Suprapubic skin (tissue), 4 donors: ENCODE results near the gene EEFSEC. TPM values are rescaled to one million over a fixed set of nuclear protein-coding genes. Genes with fewer than 3 reads are reported as not detected.
A peak's percentile ranks its signal among the peaks of the same experiment; 100 is the strongest.

Source experiments
- DNase-seq, 2 donors: peaks; one replicate each; pipeline ENCODE4 v3.0.0-alpha.2; 2019; ENCODE audit warnings: low spot score in 2 of 2
- H3K27ac ChIP-seq: fragments of 200-600 bp; sonication (generic); one replicate; pipeline ENCODE4 v1.5.1; 2019
- H3K27me3 ChIP-seq: fragments of 200-600 bp; sonication (generic); one replicate; pipeline ENCODE4 v1.5.1; 2019
- H3K36me3 ChIP-seq: fragments of 200-600 bp; sonication (generic); one replicate; pipeline ENCODE4 v1.5.1; 2019
- H3K4me1 ChIP-seq: fragments of 200-600 bp; sonication (generic); one replicate; pipeline ENCODE4 v1.5.1; 2019
- H3K4me3 ChIP-seq: fragments of 200-600 bp; sonication (generic); one replicate; pipeline ENCODE4 v1.5.1; 2019; ENCODE audit warnings: mild to moderate bottlenecking
- H3K9me3 ChIP-seq: fragments of 200-600 bp; sonication (generic); one replicate; pipeline ENCODE4 v1.5.1; 2019
- CTCF ChIP-seq, 2 donors: fragments of 200-600 bp in 1 of 2; fragments of 450-650 bp in 1 of 2; sonication (generic) in 1 of 2; IDR thresholded peaks; one replicate each; pipeline ENCODE4 v1.5.1; 2016 to 2019; ENCODE audit warnings: antibody characterized with exemption in 2 of 2, mild to moderate bottlenecking in 1 of 2, moderate library complexity in 1 of 2
- EP300 ChIP-seq: sonication (generic); formaldehyde crosslinking; IDR thresholded peaks from one replicate; pipeline ENCODE4 v1.6.1; 2017; ENCODE audit warnings: antibody characterized with exemption
- POLR2A ChIP-seq, 2 donors: fragments of 450-650 bp; IDR thresholded peaks; one replicate each; pipeline ENCODE4 v1.6.1; 2017; ENCODE audit warnings: antibody characterized with exemption in 2 of 2, mild to moderate bottlenecking in 2 of 2, moderate library complexity in 2 of 2
- POLR2AphosphoS5 ChIP-seq, 3 donors: sonication (generic); formaldehyde crosslinking; IDR thresholded peaks; one replicate each; pipeline ENCODE4 v1.6.1; 2017; ENCODE audit warnings: antibody characterized with exemption in 3 of 3
- whole genome bisulfite sequencing: methylation state at CpG from one replicate; pipeline ENCODE4 v1.1.5; 2018; 5-methylcytosine and 5-hydroxymethylcytosine counted together
- total RNA-seq, 4 donors: library from RNA; depleted of rRNA; stranded (reverse); fragments of >200 nt; gene quantifications; one replicate each; pipeline ENCODE4 v1.1.0, GENCODE V29; 2016

Gene EEFSEC
- total RNA-seq, 4 donors from 2014 or later: 14.3 to 19.4 (median 16.7) TPM

- WGBS: 92% methylated on average over 5 of the region's 5 CpGs
- no peaks in the 10 kb centered on the region for H3K9me3 ChIP-seq
- no peak for DNase-seq
- TF ChIP-seq POLR2AphosphoS5 (IDR thresholded peaks at IDR 0.05): no peak
- TF ChIP-seq EP300: no peak
- TF ChIP-seq POLR2A (IDR thresholded peaks at IDR 0.05): no peak
- TF ChIP-seq CTCF (IDR thresholded peaks at IDR 0.05): no peak
- H3K36me3 ChIP-seq: no peaks in the 10 kb centered on the region
- H3K4me1 ChIP-seq: no peaks in the 10 kb centered on the region
- H3K4me3 ChIP-seq: no peak overlapping the region
- no peaks in the 10 kb centered on the region for H3K27me3 ChIP-seq
- H3K27ac ChIP-seq: no peak overlapping the region
Observed at GRCh38 chr3:128311441-128311844, 158.2 kb downstream of the EEFSEC start.

DNA sequence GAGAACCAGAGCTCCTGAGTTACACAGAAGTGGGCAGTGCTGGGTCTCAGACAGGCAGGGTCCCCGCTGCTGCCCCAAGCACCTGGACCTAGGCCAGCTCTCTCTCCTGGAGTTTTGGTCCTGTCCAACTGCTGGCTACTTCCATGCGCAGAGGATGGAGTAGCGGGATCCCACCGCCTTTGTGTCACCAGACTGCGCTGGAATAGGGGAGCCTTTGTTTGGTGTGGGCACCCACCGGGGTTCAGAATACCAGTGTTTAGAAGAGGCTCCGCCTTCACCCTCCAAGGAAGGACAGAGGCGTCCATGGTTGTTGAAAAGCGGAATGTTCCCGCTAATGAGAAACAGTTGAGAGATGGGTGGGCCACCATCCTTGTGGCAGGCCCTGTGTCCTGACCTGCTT lies 159.0 kb downstream of the EEFSEC start:
- no peak for TF ChIP-seq CTCF (IDR thresholded peaks at IDR 0.05)
- TF ChIP-seq POLR2A (IDR thresholded peaks at IDR 0.05): no peak
- no peak for TF ChIP-seq POLR2AphosphoS5 (IDR thresholded peaks at IDR 0.05)
- no peak for TF ChIP-seq EP300
- Histone ChIP-seq H3K4me3 (no peak overlapping the region), H3K4me1 (peaks cover 5% of the 10 kb centered on the region), H3K27me3 (no peaks in the 10 kb centered on the region), H3K9me3 (no peaks in the 10 kb centered on the region), H3K36me3 (no peaks in the 10 kb centered on the region), H3K27ac (no peak overlapping the region)
- WGBS: 94% methylated on average over 10 of the region's 10 CpGs
- DNase-seq: no peak

DNA sequence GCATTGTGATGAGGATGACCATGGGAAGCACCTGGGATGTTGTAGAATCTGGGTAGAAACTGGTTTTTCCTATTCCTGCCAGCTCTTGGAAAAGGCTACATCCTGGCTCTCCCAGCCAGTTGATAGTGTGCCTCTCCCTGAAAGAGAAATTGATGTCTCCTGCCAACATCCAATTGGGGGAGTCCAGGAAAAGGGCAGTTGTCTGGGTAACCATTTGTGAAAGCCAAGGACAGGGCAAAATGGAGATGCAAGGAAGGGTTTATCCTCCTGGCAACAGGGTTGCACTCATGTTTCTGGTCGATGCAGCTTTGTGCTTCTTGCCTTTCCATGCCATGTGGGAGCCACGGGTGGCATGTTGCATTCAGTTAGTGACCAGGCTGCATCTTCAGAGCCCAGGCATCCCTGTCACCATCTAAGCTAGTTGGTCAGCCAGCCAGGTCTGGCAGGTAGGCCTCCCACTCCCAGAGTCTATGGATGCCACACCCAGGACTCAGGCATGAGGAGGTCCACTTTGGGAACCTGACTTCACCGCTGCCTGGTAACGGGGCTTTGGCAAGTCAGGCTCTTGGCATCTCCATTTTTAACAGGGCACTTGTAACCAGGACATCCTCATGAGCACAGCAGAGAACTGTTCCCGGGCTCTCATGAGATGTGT lies 159.9 kb downstream of the EEFSEC start:
- peak in 1 of 2 donors; percentile 32 for DNase-seq

GRCh38 chr3:128313935-128314334 lies 160.7 kb downstream of the EEFSEC start:
- Histone ChIP-seq H3K4me1 (peaks cover 5% of the 10 kb centered on the region), H3K9me3 (no peaks in the 10 kb centered on the region), H3K27me3 (no peaks in the 10 kb centered on the region), H3K36me3 (no peaks in the 10 kb centered on the region), H3K4me3 (no peak overlapping the region), H3K27ac (no peak overlapping the region)
- TF ChIP-seq CTCF (IDR thresholded peaks at IDR 0.05) (no peak), EP300 (no peak), POLR2AphosphoS5 (IDR thresholded peaks at IDR 0.05) (no peak), POLR2A (IDR thresholded peaks at IDR 0.05) (no peak)
- WGBS: 94% methylated on average over 2 of the region's 2 CpGs
- no peak for DNase-seq

More for the DNA sequence above, 159.9 kb downstream of the EEFSEC start:
- no peaks in the 10 kb centered on the region for H3K27me3 ChIP-seq
- H3K9me3 ChIP-seq: no peaks in the 10 kb centered on the region
- no peaks in the 10 kb centered on the region for H3K36me3 ChIP-seq
- no peak for TF ChIP-seq EP300
- TF ChIP-seq CTCF (IDR thresholded peaks at IDR 0.05): no peak
- no peak for TF ChIP-seq POLR2AphosphoS5 (IDR thresholded peaks at IDR 0.05)
- no peak for TF ChIP-seq POLR2A (IDR thresholded peaks at IDR 0.05)
- WGBS: 100% methylated on average over 3 of the region's 5 CpGs
- no peak overlapping the region for H3K4me3 ChIP-seq
- peaks cover 5% of the 10 kb centered on the region for H3K4me1 ChIP-seq
- H3K27ac ChIP-seq: no peak overlapping the region

- H3K4me3 ChIP-seq: no peak overlapping the region
- WGBS: 100% methylated on average over 2 of the region's 2 CpGs
Observed at GRCh38 chr3:128315313-128315712, 162.0 kb downstream of the EEFSEC start.

More at GRCh38 chr3:128315313-128315712, 162.0 kb downstream of the EEFSEC start:
- no peaks in the 10 kb centered on the region for H3K27me3 ChIP-seq
- H3K4me1 ChIP-seq: peaks cover 5% of the 10 kb centered on the region
- no peak for DNase-seq
- TF ChIP-seq POLR2A (IDR thresholded peaks at IDR 0.05): no peak
- no peak for TF ChIP-seq CTCF (IDR thresholded peaks at IDR 0.05)
- TF ChIP-seq POLR2AphosphoS5 (IDR thresholded peaks at IDR 0.05): no peak
- TF ChIP-seq EP300: no peak
- no peaks in the 10 kb centered on the region for H3K9me3 ChIP-seq
- H3K36me3 ChIP-seq: peaks cover 3% of the 10 kb centered on the region
- H3K27ac ChIP-seq: no peak overlapping the region
